Left renal cortex interstitium (tissue), 4 donors: Measurements from ENCODE around the gene GRIPAP1. TPM values are rescaled to one million over a fixed set of nuclear protein-coding genes. Genes with fewer than 3 reads are reported as not detected.
"Not testable (repeated sequence)": the region's sequence is repeated elsewhere in the genome, so short reads cannot be mapped to it uniquely, and the experiment has no call there.

ENCODE experiments used
- DNase-seq, 4 donors: peaks; one replicate each; pipeline ENCODE4 v3.0.0-alpha.2; 2013; ENCODE audit warnings: low read depth in 4 of 4, low spot score in 2 of 4, missing footprints in 1 of 4
- polyA plus RNA-seq, 4 donors: library from polyadenylated mRNA; unstranded; fragments of 120-200 nt; gene quantifications; one replicate each; pipeline ENCODE4 v1.2.1, GENCODE V29; 2013; ENCODE audit not compliant: insufficient read length in 4 of 4

Gene GRIPAP1
- polyA plus RNA-seq, 4 donors: 36.0 to 72.1 (median 51.3) TPM

- no peak for DNase-seq
Measured at GRCh38 chrX:48997455-48997854, 4.6 kb downstream of the GRIPAP1 start.

GRCh38 chrX:48996969-48997368 is 5.1 kb downstream of the GRIPAP1 start:
- DNase-seq: no peak

DNA sequence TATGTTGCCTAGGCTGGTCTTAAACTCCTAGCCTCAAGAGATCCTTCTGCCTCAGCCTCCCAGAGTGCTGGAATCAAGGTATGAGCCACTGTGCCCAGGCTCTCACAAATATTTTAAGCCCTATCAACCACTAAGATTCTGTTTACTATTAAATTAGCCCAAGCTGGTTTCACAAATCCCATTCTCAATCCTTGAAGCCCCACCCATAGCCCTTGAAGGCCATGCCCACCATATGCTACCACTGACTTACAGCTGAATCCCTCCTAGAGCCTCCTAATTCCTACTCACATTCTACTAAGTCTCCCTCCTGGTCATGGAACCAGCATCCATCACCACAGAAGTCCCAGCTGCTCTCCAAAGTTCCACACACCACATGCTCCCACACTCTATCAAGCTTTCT is 9.7 kb downstream of the GRIPAP1 start:
- DNase-seq: no peak

DNA sequence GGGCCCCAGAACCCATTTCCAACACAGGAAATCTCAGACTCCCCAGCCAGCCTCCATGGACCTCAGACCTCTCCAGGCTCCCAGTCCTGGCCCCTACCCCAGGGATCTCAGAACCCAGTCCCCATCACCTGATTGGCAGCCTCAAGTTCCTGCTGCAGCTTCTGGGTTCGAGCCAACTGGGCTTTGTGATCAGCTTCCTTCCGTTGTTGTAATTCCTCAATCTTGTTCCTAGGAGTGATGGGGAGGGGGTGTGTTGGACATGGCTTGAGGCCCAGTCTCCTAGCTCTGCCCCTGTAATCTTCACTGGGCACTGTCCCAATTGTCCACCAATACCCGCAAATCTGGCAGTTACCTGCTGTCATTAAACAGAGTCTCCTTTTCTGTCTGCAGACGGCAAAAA is 12.6 kb downstream of the GRIPAP1 start:
- no peak for DNase-seq

- no peak for DNase-seq
Measured at GRCh38 chrX:48983896-48984295, 18.2 kb downstream of the GRIPAP1 start.

DNA sequence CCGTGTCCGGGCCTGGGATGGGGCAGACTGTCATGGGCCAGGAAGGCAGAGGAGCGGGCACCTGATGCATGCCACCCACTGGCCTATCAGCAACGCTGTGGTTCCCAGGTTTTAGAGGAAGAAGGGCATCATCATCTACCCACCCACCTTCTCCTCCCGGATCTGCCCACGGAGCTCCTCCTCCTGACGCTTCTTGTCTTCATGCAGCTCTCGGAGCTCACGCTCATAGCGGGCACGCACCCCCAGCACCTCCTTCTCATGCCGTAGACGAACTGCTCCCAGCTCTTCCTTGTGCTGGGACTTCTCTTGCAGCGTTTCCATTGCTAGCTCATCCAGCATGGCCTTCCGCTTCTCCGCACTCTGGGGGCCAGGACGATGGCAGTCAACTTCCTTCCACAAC is 19.0 kb downstream of the GRIPAP1 start:
- no peak for DNase-seq

DNA sequence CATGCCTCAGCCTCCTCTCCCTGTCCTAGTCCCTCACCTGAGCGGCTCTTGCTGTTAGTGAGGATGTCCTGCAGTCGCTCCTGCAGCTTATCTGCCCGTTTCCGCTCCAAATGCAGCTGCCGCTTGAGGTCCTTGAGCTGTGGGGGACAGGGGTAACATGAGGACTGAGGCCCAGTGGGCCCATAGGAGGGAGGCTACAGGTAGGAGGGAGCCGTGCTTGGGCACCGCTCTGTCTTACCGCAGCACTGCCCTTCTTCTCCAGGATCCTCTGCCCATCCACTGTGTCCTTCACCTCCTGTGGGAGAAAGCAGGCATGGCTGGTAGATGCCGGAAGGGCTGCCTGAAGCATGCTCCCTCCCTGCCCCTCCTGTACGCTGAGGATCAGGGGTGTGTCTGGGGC is 20.9 kb downstream of the GRIPAP1 start:
- DNase-seq: no peak

DNA sequence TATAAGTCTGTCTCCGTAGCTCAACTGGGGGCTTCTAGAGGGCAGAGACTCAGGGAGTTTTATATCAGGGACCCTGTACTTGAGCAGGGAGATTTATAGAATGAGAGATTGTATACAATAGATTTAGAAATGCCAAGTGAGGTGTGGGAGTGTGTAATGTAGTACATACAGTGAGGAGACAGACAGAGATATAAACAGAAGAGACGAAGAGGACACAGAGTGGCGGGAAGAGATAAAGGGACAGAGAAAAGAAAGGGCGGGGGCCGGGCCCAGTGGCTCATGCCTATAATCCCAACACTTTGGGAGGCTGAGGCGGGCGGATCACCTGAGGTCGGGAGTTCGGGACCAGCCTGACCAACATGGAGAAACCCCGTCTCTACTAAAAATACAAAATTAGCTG is 21.7 kb downstream of the GRIPAP1 start:
- not testable (repeated sequence) for DNase-seq

- DNase-seq: no peak
Measured at GRCh38 chrX:48978226-48978625, 23.8 kb downstream of the GRIPAP1 start.

GRCh38 chrX:48976086-48976485 is 26.0 kb downstream of the GRIPAP1 start:
- DNase-seq: no peak

DNA sequence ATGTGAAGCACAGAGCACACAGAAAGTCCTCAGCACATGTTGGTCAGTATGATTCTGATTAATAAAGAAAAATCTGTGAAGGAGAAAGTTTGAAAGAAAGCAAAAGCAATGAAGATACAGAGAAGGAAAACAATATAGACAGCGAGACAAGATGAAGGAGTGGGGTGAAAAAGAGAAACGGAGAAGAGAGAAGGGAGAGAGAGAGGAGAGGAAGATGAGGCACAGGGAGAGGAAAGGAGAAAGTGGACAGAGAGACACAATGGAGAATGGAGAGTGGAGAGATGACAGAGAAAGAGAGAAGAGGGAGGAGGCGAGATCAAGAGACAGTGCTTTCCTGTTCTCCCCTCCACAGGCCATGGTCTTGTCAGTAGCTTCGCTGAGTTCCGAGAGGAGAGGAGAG is 26.5 kb downstream of the GRIPAP1 start:
- DNase-seq: no peak

- DNase-seq: no peak
Measured at GRCh38 chrX:48975041-48975440, 27.0 kb downstream of the GRIPAP1 start.

DNA sequence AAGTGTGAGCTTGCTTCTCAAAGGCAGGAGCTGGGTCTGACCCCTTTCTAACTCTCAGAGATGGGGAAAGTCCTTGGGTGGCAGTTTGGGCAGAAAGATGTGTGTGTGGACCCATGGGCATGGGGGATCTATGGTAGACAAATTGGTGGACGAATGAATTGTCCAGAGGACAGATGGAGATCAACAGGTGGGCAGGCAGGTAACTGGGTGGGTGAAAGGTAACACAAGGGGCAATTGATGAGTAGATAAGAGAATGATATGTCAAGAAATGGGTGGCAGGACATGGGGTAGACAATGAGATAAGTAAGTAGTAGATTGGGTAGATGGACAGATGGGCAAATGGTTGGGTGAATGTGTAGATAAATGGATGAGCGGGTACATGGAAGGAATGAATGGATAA is 27.5 kb downstream of the GRIPAP1 start:
- DNase-seq: no peak

DNA sequence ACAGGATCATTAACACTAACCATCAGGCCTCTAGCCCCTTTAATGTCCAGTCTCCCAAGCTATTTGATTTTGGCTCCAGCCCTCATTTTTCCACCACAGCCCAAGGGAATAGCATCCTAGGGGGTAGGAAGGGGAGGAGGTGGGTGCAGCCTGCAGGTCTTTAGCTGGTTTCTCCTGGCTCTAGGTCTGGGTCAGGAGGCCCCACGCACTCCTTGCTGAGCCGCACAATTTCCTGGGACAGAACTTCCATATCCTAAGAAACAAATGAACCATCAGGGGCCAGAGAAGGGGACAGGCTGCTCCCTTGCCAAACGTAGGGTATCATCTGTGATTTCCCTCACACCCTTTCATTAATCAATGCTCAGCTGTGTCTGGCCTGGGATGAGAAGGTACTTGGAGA is 28.0 kb downstream of the GRIPAP1 start:
- no peak for DNase-seq

DNA sequence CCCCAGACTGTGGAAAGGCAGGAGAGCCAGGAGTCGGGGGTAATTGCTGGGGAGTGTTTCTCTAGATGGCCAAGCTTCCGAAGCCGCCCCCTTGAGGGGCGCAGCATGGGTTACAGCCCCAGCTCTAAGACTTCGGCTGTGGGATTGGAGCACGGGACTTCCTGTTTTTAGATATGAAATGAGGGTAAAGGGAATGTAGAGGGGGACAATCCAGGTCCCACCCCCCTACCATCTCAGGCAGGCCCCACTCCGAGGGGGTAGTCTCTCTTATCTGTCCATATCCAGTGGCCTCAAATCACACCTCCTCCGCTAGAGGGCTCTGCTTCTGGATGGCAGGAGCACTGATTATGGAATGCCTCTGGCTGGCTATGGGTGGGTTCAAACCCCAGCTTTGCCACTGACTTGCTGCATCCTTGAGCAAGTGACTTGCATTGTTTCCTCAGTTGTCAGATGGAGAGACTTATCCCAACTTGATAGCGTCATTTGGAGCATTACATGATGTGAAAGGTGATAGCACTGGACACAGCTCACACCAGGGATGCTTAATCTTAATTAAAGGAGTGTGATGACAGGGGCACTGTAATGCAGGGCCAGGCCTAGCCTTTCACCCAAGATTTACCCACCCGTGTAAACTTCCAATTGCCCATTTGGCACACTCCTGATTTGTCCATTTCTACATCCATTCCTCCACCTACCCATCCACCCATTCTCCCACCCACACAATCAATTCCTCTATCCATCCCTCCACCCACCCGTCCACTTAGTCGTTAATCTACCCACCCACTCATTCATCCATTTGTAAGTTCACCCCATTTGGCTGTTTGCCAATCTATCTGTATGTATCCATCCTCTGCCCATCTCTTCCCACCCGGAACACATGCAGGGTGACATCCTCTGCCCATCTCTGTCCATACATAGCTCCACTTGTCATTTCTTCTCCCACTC is 29.6 kb downstream of the GRIPAP1 start:
- no peak for DNase-seq

GRCh38 chrX:48971249-48972219 is 30.5 kb downstream of the GRIPAP1 start, which contains the start of gene KCND1:
Gene KCND1, minus strand, starts transcription at chrX:48971844. Its CDS starts 1,573 bp downstream, at chrX:48970271.
- no peak for DNase-seq

GRCh38 chrX:48969471-48969870 is 32.6 kb downstream of the GRIPAP1 start:
- DNase-seq: no peak

DNA sequence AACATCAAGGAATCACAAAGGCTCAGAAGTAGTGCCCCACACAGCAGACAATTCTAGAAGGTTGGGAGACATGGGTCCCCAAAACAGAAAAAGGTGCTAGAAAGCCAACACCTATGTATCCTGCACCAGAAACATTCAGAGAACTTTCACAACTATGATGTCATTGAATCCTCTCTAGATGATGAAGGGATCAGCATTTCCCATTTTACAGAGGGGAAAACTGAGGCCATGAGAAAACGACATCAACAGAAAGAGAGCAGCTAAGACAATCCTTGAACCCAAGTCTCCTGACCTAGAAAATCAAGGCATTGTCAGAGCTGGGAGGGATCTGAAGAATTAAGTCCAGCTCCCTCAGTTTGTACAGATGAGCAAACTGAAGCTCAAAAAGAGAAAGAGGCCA is 33.7 kb downstream of the GRIPAP1 start:
- DNase-seq: no peak

GRCh38 chrX:48966796-48967579 is 35.1 kb downstream of the GRIPAP1 start:
- DNase-seq: no peak

- DNase-seq: no peak
Measured at GRCh38 chrX:48965959-48966358, 36.1 kb downstream of the GRIPAP1 start.
